ENCODE data around the gene CMTM7. TPM values are rescaled to one million over a fixed set of nuclear protein-coding genes. Genes with fewer than 3 reads are reported as not detected.
A peak's percentile ranks its signal among the peaks of the same experiment; 100 is the strongest.

Gene CMTM7, protein sequence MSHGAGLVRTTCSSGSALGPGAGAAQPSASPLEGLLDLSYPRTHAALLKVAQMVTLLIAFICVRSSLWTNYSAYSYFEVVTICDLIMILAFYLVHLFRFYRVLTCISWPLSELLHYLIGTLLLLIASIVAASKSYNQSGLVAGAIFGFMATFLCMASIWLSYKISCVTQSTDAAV
- 23.6 and 32.2 TPM in 2 replicates for total RNA-seq (2014; rRNA removed; shearing (Covaris generic))
- polyA plus RNA-seq (2016; fragmentation: Nextera tagmentation; extraction: Ambion mirVana): 88.3 and 93.6 TPM in 2 replicates
- long read RNA-seq, transcript CMTM7-201 (5 exons, 2,038 nt): major isoform, 21 of 37 reads
- long read RNA-seq, transcript CMTM7-202 (4 exons, 1,214 nt): minor isoform, 8 of 37 reads
- long read RNA-seq, partial matches to known transcripts: 2 of 37 reads
- long read RNA-seq, other reads (novel, unspliced or antisense): 3 of 37 reads

- Histone ChIP-seq H3K36me3 (ENCODE audit: insufficient read depth) (no peaks in the 10 kb centered on the region), H3K4me1 (ENCODE audit: insufficient read depth) (peaks cover 4% of the 10 kb centered on the region; the same call in 1 of the 2 replicates), H2AFZ (peak within 1 kb of the TSS; percentile 98), H3K4me2 (peak within 1 kb of the TSS; percentile 96), H3K27me3 (ENCODE audit: insufficient read depth) (peaks cover 15% of the 10 kb centered on the region), H3K27ac (ENCODE audit: low read depth) (no peak within 1 kb of the TSS), H4K20me1 (replicated peaks; ENCODE audit: insufficient read depth) (peaks cover 21% of the 10 kb centered on the region; the same call in 1 of the 2 replicates), H3F3A (replicated peaks; ENCODE audit: low read depth) (peaks cover 7% of the 10 kb centered on the region), H3K9me2 (ENCODE audit: insufficient read depth) (peaks cover 3% of the 10 kb centered on the region; the same call in 1 of the 2 replicates), H3K4me3 (peak within 1 kb of the TSS; percentile 88), H3K79me2 (replicated peaks; ENCODE audit: insufficient read depth) (peaks cover 46% of the 10 kb centered on the region)
- DNase-seq (ENCODE audit: low spot score): peak; percentile 86
- peak; percentile 83 for ATAC-seq
- no peaks in the 10 kb centered on the region; the same call in 1 of the 3 replicates for H3K9me3 Mint-ChIP-seq
- peaks cover 21% of the 10 kb centered on the region for H3K27me3 Mint-ChIP-seq (ENCODE audit: insufficient read depth, low read depth, poor library complexity)
- TF ChIP-seq POLR2AphosphoS5 (IDR thresholded peaks at IDR 0.05; ENCODE audit: low read depth) (peak; percentile 78), EZH2 (IDR thresholded peaks at IDR 0.05; ENCODE audit: low read depth, unreplicated experiment) (no peak)
- peak within 1 kb of the TSS; percentile 95 for H3K4me3 Mint-ChIP-seq
- H3K4me1 Mint-ChIP-seq: peaks cover 16% of the 10 kb centered on the region
- H3K36me3 Mint-ChIP-seq (ENCODE audit: low read depth): no peaks in the 10 kb centered on the region; the same call in 2 of the 3 replicates
- H3K27ac Mint-ChIP-seq: peak within 1 kb of the TSS; percentile 72; the same call in 1 of the 2 replicates
Observed at GRCh38 chr3:32391643-32392535, at the start of gene CMTM7. Gene CMTM7, plus strand, starts transcription at chr3:32391853. Its CDS starts 54 bp downstream, at chr3:32391907.

DNA sequence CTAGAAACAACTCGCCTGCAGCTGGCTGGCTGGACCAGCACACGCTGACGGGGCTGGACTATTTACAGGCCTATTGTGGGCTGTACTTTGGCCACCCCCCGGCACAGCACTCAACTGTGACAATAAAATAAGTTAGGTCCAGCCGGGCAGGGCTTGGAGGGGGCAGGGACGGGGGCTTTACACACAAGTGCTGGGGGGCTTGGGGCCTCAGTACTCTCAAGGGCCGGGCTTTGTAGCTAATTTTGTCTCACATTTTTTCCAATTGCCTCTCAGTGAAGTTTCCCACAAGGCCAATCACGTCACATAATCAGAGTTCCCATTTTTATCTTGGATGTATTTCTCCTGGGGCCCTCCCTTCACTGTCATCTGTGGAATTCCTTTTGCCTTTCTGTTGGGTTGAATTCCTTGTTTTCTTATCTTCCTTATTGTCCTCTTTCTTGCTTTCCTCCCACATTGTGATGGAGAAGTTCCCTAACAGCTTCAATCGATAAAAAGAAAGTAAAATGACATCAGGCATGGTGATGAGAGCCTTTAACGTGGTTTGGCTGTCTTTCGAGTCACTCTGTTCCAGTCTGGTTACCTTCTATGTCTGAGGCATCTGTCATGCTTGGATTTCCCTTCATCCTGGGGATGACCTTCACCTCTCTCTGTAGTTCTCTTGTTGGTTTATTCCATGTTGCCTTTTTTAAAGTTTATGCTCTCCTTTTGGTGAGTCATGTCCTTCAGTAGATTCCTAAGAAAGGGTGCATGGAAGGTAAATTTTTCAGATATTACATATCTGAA is 44.1 kb upstream of the CMTM7 start:
- no peaks in the 10 kb centered on the region for H3K36me3 Mint-ChIP-seq (ENCODE audit: low read depth)
- Histone ChIP-seq H3K9me2 (ENCODE audit: insufficient read depth) (no peaks in the 10 kb centered on the region), H4K20me1 (replicated peaks; ENCODE audit: insufficient read depth) (no peaks in the 10 kb centered on the region; the same call in 1 of the 2 replicates), H3K36me3 (ENCODE audit: insufficient read depth) (no peaks in the 10 kb centered on the region), H3K4me1 (ENCODE audit: insufficient read depth) (peaks cover 23% of the 10 kb centered on the region), H3K4me3 (no peak overlapping the region), H3K4me2 (peak overlapping the region; percentile 14), H3F3A (replicated peaks; ENCODE audit: low read depth) (no peaks in the 10 kb centered on the region), H3K27me3 (ENCODE audit: insufficient read depth) (no peaks in the 10 kb centered on the region), H3K79me2 (replicated peaks; ENCODE audit: insufficient read depth) (no peaks in the 10 kb centered on the region; the same call in 1 of the 2 replicates), H2AFZ (no peak overlapping the region), H3K27ac (ENCODE audit: low read depth) (peak overlapping the region; percentile 62)
- DNase-seq (ENCODE audit: low spot score): peak; percentile 62
- H3K9me3 Mint-ChIP-seq: no peaks in the 10 kb centered on the region; the same call in 2 of the 3 replicates
- 0 out of 3 replicates have a peak overlapping the region, but pooled peaks have one; percentile 12 for H3K4me3 Mint-ChIP-seq
- H3K27me3 Mint-ChIP-seq (ENCODE audit: insufficient read depth, low read depth, poor library complexity): peaks cover 3% of the 10 kb centered on the region
- peak; percentile 36 for ATAC-seq
- no peak for TF ChIP-seq EZH2 (IDR thresholded peaks at IDR 0.05; ENCODE audit: low read depth, unreplicated experiment)
- TF ChIP-seq CTCF (conservative IDR thresholded peaks at IDR 0.05; ENCODE audit: low read depth in 2 of 2): no peak
- TF ChIP-seq EZH2phosphoT487 (IDR thresholded peaks at IDR 0.05; ENCODE audit: unreplicated experiment): no peak
- no peak for TF ChIP-seq ZNF331 (CRISPR knock-in tag; IDR thresholded peaks at IDR 0.05; ENCODE audit: low read depth)
- TF ChIP-seq, protein P1, sequence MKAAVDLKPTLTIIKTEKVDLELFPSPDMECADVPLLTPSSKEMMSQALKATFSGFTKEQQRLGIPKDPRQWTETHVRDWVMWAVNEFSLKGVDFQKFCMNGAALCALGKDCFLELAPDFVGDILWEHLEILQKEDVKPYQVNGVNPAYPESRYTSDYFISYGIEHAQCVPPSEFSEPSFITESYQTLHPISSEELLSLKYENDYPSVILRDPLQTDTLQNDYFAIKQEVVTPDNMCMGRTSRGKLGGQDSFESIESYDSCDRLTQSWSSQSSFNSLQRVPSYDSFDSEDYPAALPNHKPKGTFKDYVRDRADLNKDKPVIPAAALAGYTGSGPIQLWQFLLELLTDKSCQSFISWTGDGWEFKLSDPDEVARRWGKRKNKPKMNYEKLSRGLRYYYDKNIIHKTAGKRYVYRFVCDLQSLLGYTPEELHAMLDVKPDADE (IDR thresholded peaks at IDR 0.05): no peak
- no peak for TF ChIP-seq REST (IDR thresholded peaks at IDR 0.05; ENCODE audit: unreplicated experiment)
- TF ChIP-seq JUNB (IDR thresholded peaks at IDR 0.05; ENCODE audit: unreplicated experiment): no peak
- TF ChIP-seq ZNF114 (CRISPR knock-in tag; IDR thresholded peaks at IDR 0.05): no peak
- no peak for TF ChIP-seq POLR2AphosphoS5 (IDR thresholded peaks at IDR 0.05; ENCODE audit: low read depth)
- no peak for TF ChIP-seq CREB1 (CRISPR knock-in tag; IDR thresholded peaks at IDR 0.05; ENCODE audit: low read depth)
- TF ChIP-seq NANOG (IDR thresholded peaks at IDR 0.05; ENCODE audit: borderline replicate concordance): no peak
- no peak for TF ChIP-seq STAT1 (IDR thresholded peaks at IDR 0.05; ENCODE audit: unreplicated experiment)
- H3K27ac Mint-ChIP-seq: peak overlapping the region; percentile 10; the same call in 1 of the 2 replicates
- peaks cover 32% of the 10 kb centered on the region for H3K4me1 Mint-ChIP-seq
